HepG2 (cell line): Measurements from ENCODE around the gene ARHGAP22. TPM values are rescaled to one million over a fixed set of nuclear protein-coding genes. Genes with fewer than 3 reads are reported as not detected.

ENCODE experiments used
- ATAC-seq: fragments of 200-7000 bp; cut with Tn5 transposase; 3 replicates; pipeline ENCODE4 v1.9.1; 2020; ENCODE audit warnings: mild to moderate bottlenecking, moderate library complexity
- BruUV-seq: library from RNA; stranded (reverse); fragments of 400-500 nt; replicated peaks from 2 replicates; lab custom pipeline; 2021; lab: Mats Ljungman, UMichigan
- CTCF ChIA-PET: fragments of 300-600 bp; formaldehyde crosslinking; extraction: SDS; loops from one replicate; lab custom pipeline; 2021; ENCODE audit warnings: low total read pairs, inconsistent platforms, low intra/inter-chr PET ratio; lab: Yijun Ruan, JAX
- POLR2A ChIA-PET: fragments of 350-600 bp; sonication (Branson Sonifier 250); formaldehyde crosslinking; loops from one replicate; lab custom pipeline; 2020; ENCODE audit warnings: antibody characterized with exemption, inconsistent platforms; lab: Yijun Ruan, JAX
- DNase-seq: peaks from one replicate; pipeline ENCODE4 v3.0.0-alpha.2; 2015; ENCODE audit warnings: low spot score
- FAIRE-seq: peaks from 3 replicates; lab custom pipeline; 2011; peaks lifted over from hg19 to GRCh38; lab: Jason Lieb, UNC
- H2AFZ ChIP-seq: one replicate; pipeline ENCODE4 v1.6.1; 2011; ENCODE audit warnings: low read length, inconsistent platforms
- H3K27ac ChIP-seq: fragments of 300-600 bp; 3 replicates; pipeline ENCODE4 v1.8.0; 2011; ENCODE audit warnings: mixed run types, mild to moderate bottlenecking, mixed read lengths, low read length, inconsistent platforms; ENCODE audit not compliant: insufficient read depth; ENCODE audit errors: extremely low read length
- H3K27me3 ChIP-seq, 2 experiments: fragments of 200-600 bp in 1 of 2; 2 replicates in 1 of 2; 3 replicates in 1 of 2; pipeline versions ENCODE4 v1.6.0 to v1.8.0; 2011; ENCODE audit warnings: low read length in 2 of 2, mild to moderate bottlenecking in 2 of 2, moderate library complexity in 2 of 2, inconsistent platforms in 1 of 2; ENCODE audit not compliant: insufficient read depth in 2 of 2, control insufficient read depth in 1 of 2
- H3K36me3 ChIP-seq, 2 experiments: fragments of 200-600 bp in 1 of 2; replicated peaks in 1 of 2; 2 replicates in 1 of 2; 3 replicates in 1 of 2; pipeline versions ENCODE4 v1.5.1 to v1.8.0; 2011; ENCODE audit warnings: low read length in 2 of 2, inconsistent platforms in 1 of 2; ENCODE audit not compliant: insufficient read depth in 2 of 2, control insufficient read depth in 1 of 2
- H3K4me1 ChIP-seq: 2 replicates; pipeline ENCODE4 v1.5.1; 2012; ENCODE audit warnings: low read length, inconsistent platforms; ENCODE audit not compliant: insufficient read depth
- H3K4me2 ChIP-seq: 2 replicates; pipeline ENCODE4 v1.6.0; 2011; ENCODE audit warnings: low read depth, low read length, inconsistent platforms
- H3K4me3 ChIP-seq, 3 experiments: fragments of 200-600 bp in 1 of 3; sonication (generic), shearing (Covaris generic) in 1 of 3; replicated peaks in 1 of 3; 2 replicates each; pipeline ENCODE4 v1.5.1; 2011 to 2016; ENCODE audit warnings: low read length in 3 of 3, inconsistent platforms in 2 of 3, low read depth in 2 of 3, mild to moderate bottlenecking in 2 of 3, control low read depth in 1 of 3, mixed read lengths in 1 of 3; ENCODE audit not compliant: insufficient read depth in 1 of 3
- H3K79me2 ChIP-seq: one replicate; pipeline ENCODE4 v1.6.1; 2011; ENCODE audit warnings: low read length, inconsistent platforms; ENCODE audit not compliant: insufficient read depth
- H3K9ac ChIP-seq: 2 replicates; pipeline ENCODE4 v1.6.0; 2011; ENCODE audit warnings: mild to moderate bottlenecking, low read depth, low read length, inconsistent platforms; ENCODE audit not compliant: insufficient read depth
- H3K9me3 ChIP-seq: 2 replicates; pipeline ENCODE4 v1.5.1; 2012; ENCODE audit warnings: mild to moderate bottlenecking, low read length
- H4K20me1 ChIP-seq: 2 replicates; pipeline ENCODE4 v1.6.0; 2011; ENCODE audit warnings: inconsistent platforms, mild to moderate bottlenecking, low read length, moderate library complexity; ENCODE audit not compliant: insufficient read depth
- FOXP1 ChIP-seq, 2 experiments: fragments of 450-650 bp in 1 of 2; IDR thresholded peaks; 2 replicates each; pipeline ENCODE4 v1.6.1; 2017 to 2018; ENCODE audit warnings: antibody characterized with exemption in 1 of 2
- IKZF5 ChIP-seq: IDR thresholded peaks from 2 replicates; pipeline ENCODE4 v1.6.1; 2018; ENCODE audit warnings: missing genetic modification reagents, mild to moderate bottlenecking, missing compliant biosample characterization
- ZNF33B ChIP-seq: sonication (generic); formaldehyde crosslinking; IDR thresholded peaks from 2 replicates; pipeline ENCODE4 v1.5.1; 2020; ENCODE audit warnings: mild to moderate bottlenecking, missing genetic modification reagents
- ZNF646 ChIP-seq: sonication (generic); formaldehyde crosslinking; IDR thresholded peaks from 2 replicates; pipeline ENCODE4 v1.9.0; 2021; ENCODE audit warnings: mild to moderate bottlenecking, missing genetic modification reagents
- WGBS: methylation state at CpG from one replicate; pipeline ENCODE4 v1.1.6; 2017; ENCODE audit warnings: low lambda C conversion rate; 5-methylcytosine and 5-hydroxymethylcytosine counted together
- in situ Hi-C: cut with HindIII; loops from 2 replicates; pipeline ENCODE4 v1.10.0; 2017; ENCODE audit warnings: low pct_unique_long_range_greater_than_20kb; ENCODE audit not compliant: extremely low pct_ligation_motif_present
- intact Hi-C: fragments of 100-400 bp; cut with micrococcal nuclease; formaldehyde crosslinking; loops from one replicate; pipeline ENCODE4 v1.10.0; 2022; ENCODE audit not compliant: unreplicated experiment
- polyA plus RNA-seq, 8 experiments: library from polyadenylated mRNA; depleted of rRNA in 3 of 8; stranded (reverse) in 7 of 8; unstranded in 1 of 8; fragments of >200 nt; fragmentation: Illumina TruSeq in 4 of 8; extraction: Trizol in 4 of 8; gene quantifications; 2 replicates each; pipeline versions ENCODE4 v1.2.1 to v1.2.3, GENCODE V29; 2011 to 2016; ENCODE audit warnings: low read depth in 4 of 8, missing spikeins in 1 of 8, mixed read lengths in 1 of 8; ENCODE audit not compliant: insufficient read depth in 1 of 8
- total RNA-seq, 5 experiments: library from RNA; depleted of rRNA; stranded (reverse); fragments of >200 nt; fragmentation: Illumina TruSeq; extraction: Trizol; gene quantifications; 2 replicates each; pipeline ENCODE4 v1.2.3, GENCODE V29; 2016; ENCODE audit warnings: low read depth in 1 of 5

ARHGAP22 gene
- total and polyA plus RNA-seq, 2 of the 13 experiments (the other 11 are each of a cell fraction or from before 2014, with no cell fraction given): 0.08 to 0.38 TPM

GRCh38 chr10:48634984-48635557, 30.2 kb upstream of the ARHGAP22 start:
- H3K9ac ChIP-seq: no peak overlapping the region
- no peak for TF ChIP-seq ZNF646 (CRISPR knock-in tag)
- TF ChIP-seq FOXP1 (IDR thresholded peaks at IDR 0.05): no peak
- no peak for TF ChIP-seq FOXP1 (CRISPR knock-in tag; IDR thresholded peaks at IDR 0.05)
- TF ChIP-seq ZNF33B (CRISPR knock-in tag): no peak
- no peak for TF ChIP-seq IKZF5 (CRISPR knock-in tag)
- no peak overlapping the region for H3K4me3 ChIP-seq
- 7% methylated on average over 4 of the region's 8 CpGs for WGBS
- no peak for DNase-seq
- no peak for ATAC-seq
- ChIA-PET POLR2A (no interaction called here), CTCF (no interaction called here)
- H3K4me2 ChIP-seq: no peak overlapping the region
- no peaks in the 10 kb centered on the region for H3K36me3 ChIP-seq
- no peak overlapping the region for H2AFZ ChIP-seq
- intact Hi-C loops: no loop called here
- no peak for FAIRE-seq
- in situ Hi-C loops: no loop called here
- H3K27me3 ChIP-seq: peaks cover 2% of the 10 kb centered on the region in 2 experiments; a peak in 1 of 5 replicates
- H3K27ac ChIP-seq: no peak overlapping the region
- H3K79me2 ChIP-seq: no peaks in the 10 kb centered on the region
- no TSS peak for BruUV-seq
- H3K4me1 ChIP-seq: no peaks in the 10 kb centered on the region
- H4K20me1 ChIP-seq: no peaks in the 10 kb centered on the region
- no peaks in the 10 kb centered on the region for H3K9me3 ChIP-seq
